H1 (cell line): ENCODE data around the gene ROM1. TPM values are rescaled to one million over a fixed set of nuclear protein-coding genes. Genes with fewer than 3 reads are reported as not detected.
"Not testable (repeated sequence)": the region's sequence is repeated elsewhere in the genome, so short reads cannot be mapped to it uniquely, and the experiment has no call there.

Source experiments
- CTCF ChIA-PET: fragments of 300-600 bp; sonication (Branson Sonifier 250); formaldehyde crosslinking; loops from one replicate; lab custom pipeline; 2021; ENCODE audit not compliant: partially characterized antibody; lab: Charles Lee
- POLR2A ChIA-PET: fragments of 300-600 bp; sonication (Branson Sonifier 250); formaldehyde crosslinking; loops from one replicate; lab custom pipeline; 2021; ENCODE audit warnings: inconsistent platforms; ENCODE audit not compliant: partially characterized antibody; lab: Charles Lee
- DNase-seq, 2 experiments: peaks; one replicate each; pipeline versions ENCODE4 v3.0.0 to v3.0.0-alpha.2; 2010 to 2022; ENCODE audit warnings: low spot score in 2 of 2, low read depth in 1 of 2, mixed read lengths in 1 of 2
- FAIRE-seq: peaks from 2 replicates; lab custom pipeline; 2011; peaks lifted over from hg19 to GRCh38; lab: Jason Lieb, UNC
- H2AFZ ChIP-seq: 2 replicates; pipeline ENCODE4 v1.8.1; 2012; ENCODE audit warnings: low read length, inconsistent platforms
- H2AK5ac ChIP-seq: 2 replicates; pipeline ENCODE4 v1.6.1; 2013; ENCODE audit warnings: low read depth, low read length
- H2BK120ac ChIP-seq: replicated peaks from 2 replicates; pipeline ENCODE3; 2013; ENCODE audit warnings: low read depth, low read length, inconsistent platforms
- H2BK12ac ChIP-seq: 2 replicates; pipeline ENCODE4 v1.6.1; 2013; ENCODE audit warnings: low read depth, low read length
- H2BK15ac ChIP-seq: 2 replicates; pipeline ENCODE4 v1.6.1; 2013; ENCODE audit warnings: low read length
- H2BK20ac ChIP-seq: 2 replicates; pipeline ENCODE4 v1.6.1; 2013; ENCODE audit warnings: low read length
- H2BK5ac ChIP-seq: 2 replicates; pipeline ENCODE4 v1.6.1; 2013; ENCODE audit warnings: low read depth, low read length
- H3K14ac ChIP-seq: 2 replicates; pipeline ENCODE4 v1.6.1; 2013; ENCODE audit warnings: inconsistent platforms; ENCODE audit not compliant: insufficient read length
- H3K18ac ChIP-seq: 2 replicates; pipeline ENCODE4 v1.6.1; 2013; ENCODE audit warnings: low read length; ENCODE audit errors: extremely low read depth
- H3K23ac ChIP-seq: 2 replicates; pipeline ENCODE4 v1.6.1; 2013; ENCODE audit warnings: inconsistent platforms; ENCODE audit not compliant: insufficient read length
- H3K23me2 ChIP-seq: 2 replicates; pipeline ENCODE4 v1.6.1; 2013; ENCODE audit warnings: low read depth, low read length
- H3K27ac ChIP-seq: 2 replicates; pipeline ENCODE4 v1.6.1; 2011; ENCODE audit warnings: low read depth, low read length, inconsistent platforms
- H3K27me3 ChIP-seq, 4 experiments: replicated peaks in 1 of 4; 1 replicate in 1 of 4; 2 replicates in 3 of 4; pipeline versions ENCODE4 v1.6.1 to v1.8.1; 2011 to 2013; ENCODE audit warnings: low read length in 3 of 4, mild to moderate bottlenecking in 3 of 4, inconsistent platforms in 2 of 4, mixed read lengths in 2 of 4, moderate library complexity in 1 of 4; ENCODE audit not compliant: control insufficient read depth in 3 of 4, insufficient read depth in 3 of 4; ENCODE audit errors: extremely low read depth in 1 of 4
- H3K36me3 ChIP-seq, 4 experiments: 2 replicates each; pipeline versions ENCODE4 v1.6.1 to v1.8.1; 2011 to 2013; ENCODE audit warnings: mild to moderate bottlenecking in 4 of 4, low read length in 3 of 4, moderate library complexity in 2 of 4, control low read depth in 1 of 4, inconsistent platforms in 1 of 4; ENCODE audit not compliant: insufficient read depth in 4 of 4, control insufficient read depth in 2 of 4
- H3K4ac ChIP-seq: replicated peaks from 2 replicates; pipeline ENCODE3; 2013; ENCODE audit warnings: low read length, low read depth, mixed read lengths, inconsistent platforms; ENCODE audit not compliant: insufficient read length
- H3K4me1 ChIP-seq, 4 experiments: replicated peaks in 1 of 4; 1 replicate in 1 of 4; 2 replicates in 3 of 4; pipeline versions ENCODE4 v1.6.1 to v1.8.1; 2011 to 2013; ENCODE audit warnings: low read length in 3 of 4, inconsistent platforms in 2 of 4, mixed read lengths in 1 of 4; ENCODE audit not compliant: insufficient read depth in 4 of 4, control insufficient read depth in 3 of 4
- H3K4me2 ChIP-seq, 2 experiments: 2 replicates each; pipeline versions ENCODE4 v1.6.1 to v1.8.1; 2011 to 2013; ENCODE audit warnings: low read depth in 2 of 2, low read length in 2 of 2, control low read depth in 1 of 2, inconsistent platforms in 1 of 2, mild to moderate bottlenecking in 1 of 2; ENCODE audit not compliant: insufficient read depth in 1 of 2
- H3K4me3 ChIP-seq, 4 experiments: fragments of 200-600, 300-600 bp in 1 of 4; sonication (generic), shearing (Covaris generic), sonication (Bioruptor Twin) in 1 of 4; 2 replicates each; pipeline versions ENCODE4 v1.5.1 to v1.8.1; 2011 to 2016; ENCODE audit warnings: low read length in 4 of 4, low read depth in 3 of 4, control low read depth in 2 of 4, inconsistent platforms in 2 of 4, mild to moderate bottlenecking in 2 of 4, mixed read lengths in 1 of 4, moderate library complexity in 1 of 4; ENCODE audit not compliant: insufficient read depth in 2 of 4; ENCODE audit errors: extremely low read depth in 1 of 4
- H3K56ac ChIP-seq: replicated peaks from 2 replicates; pipeline ENCODE3; 2013; ENCODE audit warnings: low read depth, mild to moderate bottlenecking, mixed read lengths, low read length, inconsistent platforms; ENCODE audit not compliant: insufficient read length
- H3K79me1 ChIP-seq: 2 replicates; pipeline ENCODE4 v1.6.1; 2013; ENCODE audit warnings: low read depth, low read length, control low read depth
- H3K79me2 ChIP-seq, 2 experiments: 2 replicates each; pipeline versions ENCODE4 v1.6.1 to v1.8.1; 2012 to 2013; ENCODE audit warnings: low read length in 2 of 2, mild to moderate bottlenecking in 2 of 2, inconsistent platforms in 1 of 2; ENCODE audit not compliant: insufficient read depth in 2 of 2, control insufficient read depth in 1 of 2
- H3K9ac ChIP-seq, 4 experiments: replicated peaks in 1 of 4; 1 replicate in 1 of 4; 2 replicates in 3 of 4; pipeline versions ENCODE4 v1.6.1 to v1.8.1; 2011 to 2013; ENCODE audit warnings: low read depth in 3 of 4, low read length in 3 of 4, control low read depth in 2 of 4, mild to moderate bottlenecking in 2 of 4, moderate library complexity in 2 of 4, inconsistent platforms in 1 of 4; ENCODE audit errors: extremely low read depth in 1 of 4
- H3K9me3 ChIP-seq, 2 experiments: 2 replicates each; pipeline versions ENCODE4 v1.6.1 to v1.8.1; 2012 to 2013; ENCODE audit warnings: mild to moderate bottlenecking in 2 of 2, moderate library complexity in 2 of 2, control low read depth in 1 of 2, inconsistent platforms in 1 of 2, low read depth in 1 of 2, low read length in 1 of 2, mixed read lengths in 1 of 2; ENCODE audit not compliant: insufficient read depth in 2 of 2
- H4K20me1 ChIP-seq, 2 experiments: replicated peaks in 1 of 2; 2 replicates each; pipeline versions ENCODE3 to v1.8.1; 2011 to 2013; ENCODE audit warnings: inconsistent platforms in 2 of 2, low read length in 2 of 2, mild to moderate bottlenecking in 1 of 2; ENCODE audit not compliant: insufficient read depth in 2 of 2, control insufficient read depth in 1 of 2
- H4K5ac ChIP-seq: 2 replicates; pipeline ENCODE4 v1.6.1; 2013; ENCODE audit warnings: low read length, low read depth, mixed read lengths, inconsistent platforms; ENCODE audit not compliant: insufficient read length
- H4K8ac ChIP-seq: 2 replicates; pipeline ENCODE4 v1.8.0; 2013; ENCODE audit warnings: mild to moderate bottlenecking, moderate library complexity, low read length, inconsistent platforms; ENCODE audit not compliant: insufficient read depth; ENCODE audit errors: extremely low read depth
- H4K91ac ChIP-seq: replicated peaks from 2 replicates; pipeline ENCODE3; 2013; ENCODE audit warnings: low read length, mixed read lengths, inconsistent platforms; ENCODE audit not compliant: insufficient read length
- WGBS, 2 experiments: shearing (Covaris generic) in 1 of 2; methylation state at CpG; one replicate each; pipeline versions ENCODE4 v1.1.6 to v1.1.7; 2013 to 2015; ENCODE audit warnings: low lambda C conversion rate in 2 of 2, mixed read lengths in 2 of 2, inconsistent platforms in 1 of 2, low coverage in 1 of 2, missing lambda C conversion rate in 1 of 2; ENCODE audit not compliant: insufficient replicate concordance in 2 of 2, insufficient coverage in 1 of 2, insufficient read length in 1 of 2; ENCODE audit errors: extremely low coverage in 1 of 2, missing lambda C conversion rate in 1 of 2; 5-methylcytosine and 5-hydroxymethylcytosine counted together
- polyA plus RNA-seq, 7 experiments: library from polyadenylated mRNA; depleted of rRNA in 3 of 7; stranded (reverse) in 5 of 7; unstranded in 2 of 7; fragments of >200 nt in 5 of 7; fragments of 200-250 nt in 2 of 7; gene quantifications; 1 replicate in 5 of 7; 2 replicates in 1 of 7; 4 replicates in 1 of 7; pipeline versions ENCODE4 v1.2.1 to v1.2.3, GENCODE V29; 2011 to 2013; ENCODE audit warnings: missing spikeins in 2 of 7, mixed read lengths in 2 of 7
- total RNA-seq: library from RNA; stranded (reverse); fragmentation: NEBNext Ultra II Directional; extraction: Animal tissue kit (Norgen Biotek cat#: 25700); gene quantifications from 2 replicates; pipeline ENCODE4 v1.2.1, GENCODE V29; 2021

ROM1 gene
- total and polyA plus RNA-seq, 2 of the 8 experiments (the other 6 are each of a cell fraction or from before 2014, with no cell fraction given), result 0.86 to 2.2 TPM

GRCh38 chr11:62571493-62571892, 41.6 kb upstream of the ROM1 start:
- H3K56ac ChIP-seq, H4K91ac ChIP-seq, H2BK20ac ChIP-seq, H3K27me3 ChIP-seq, H3K18ac ChIP-seq, H3K23ac ChIP-seq, FAIRE-seq, H2BK15ac ChIP-seq, H3K9ac ChIP-seq, H4K8ac ChIP-seq, H2BK5ac ChIP-seq, H3K9me3 ChIP-seq, H2AK5ac ChIP-seq, H3K79me1 ChIP-seq, H2BK12ac ChIP-seq, H2BK120ac ChIP-seq, H3K4ac ChIP-seq, H2AFZ ChIP-seq, H4K5ac ChIP-seq, DNase-seq, H3K14ac ChIP-seq, H3K27ac ChIP-seq: not testable (repeated sequence)
- Histone ChIP-seq H3K4me3 (peak overlapping the region in 1 of 4 experiments; percentile 90; a peak in 2 of 8 replicates), H4K20me1 (peaks cover 4 to 24% of the 10 kb centered on the region in 2 experiments), H3K23me2 (peaks cover 13% of the 10 kb centered on the region), H3K4me1 (peaks cover 0 to 11% (median 7%) of the 10 kb centered on the region in 4 experiments; a peak in 4 of 7 replicates), H3K36me3 (peaks cover 35 to 67% (median 54%) of the 10 kb centered on the region in 4 experiments), H3K79me2 (peaks cover 0 to 55% of the 10 kb centered on the region in 2 experiments), H3K4me2 (peak overlapping the region; percentile 73 to 85; a peak in 1 of 4 replicates)
- ChIA-PET POLR2A (interaction anchor here (0.8 to 20.7 kb wide), 4 partner anchors 14 to 147 kb away, joined by 3 to 336 read pairs (median 86); partner anchors contain the start of gene TUT1), CTCF (interaction anchor here (0.5 to 4.5 kb wide), 4 partner anchors 12 to 602 kb away, joined by 3 to 22 read pairs (median 6); no protein-coding TSS in a partner anchor)
- WGBS, 2 experiments, result 95 to 100% methylated on average over 1 to 5 of the region's 5 CpGs
